ENCODE measurements around the gene HEXIM1.

Gene HEXIM1

DNA sequence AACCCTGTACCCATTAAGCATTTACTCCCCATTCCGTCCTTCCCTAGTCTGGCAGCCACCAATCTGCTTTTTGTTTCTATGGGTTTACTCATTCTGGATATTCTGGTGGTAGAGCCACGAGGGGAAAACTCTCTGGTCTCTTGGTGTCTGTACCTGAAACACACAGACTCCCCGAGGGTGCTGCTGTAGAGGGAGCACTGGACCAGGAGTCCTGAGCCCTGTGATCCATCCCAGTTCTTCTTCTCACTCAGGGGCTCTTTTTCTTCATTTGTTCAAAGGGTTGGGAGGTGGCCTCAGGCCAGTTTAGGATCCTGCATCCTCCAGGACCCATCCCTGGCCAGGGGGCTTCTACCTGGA, 27.5 kb downstream of the HEXIM1 start:
- DNase-seq, result no peak

DNA sequence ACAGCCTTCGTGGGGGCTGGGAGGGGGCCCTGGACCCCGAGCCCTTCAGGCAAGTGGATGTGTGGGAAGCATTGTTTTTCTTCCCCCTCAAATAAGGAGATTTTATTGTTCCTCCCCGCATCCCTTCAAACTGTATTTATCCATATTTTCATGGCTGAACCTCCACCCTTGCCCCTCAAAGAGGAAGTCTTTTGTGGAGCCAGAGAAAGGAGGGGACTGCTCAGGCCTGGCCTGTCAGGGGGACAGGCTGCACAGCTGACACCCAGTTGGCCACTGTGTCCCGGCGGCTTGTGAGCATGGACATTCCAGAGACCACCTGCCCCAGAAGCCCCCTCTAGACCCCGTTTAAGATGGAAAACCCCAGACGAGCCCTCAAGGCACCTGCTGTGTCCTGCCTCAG, 29.3 kb downstream of the HEXIM1 start:
- no peak for DNase-seq

DNA sequence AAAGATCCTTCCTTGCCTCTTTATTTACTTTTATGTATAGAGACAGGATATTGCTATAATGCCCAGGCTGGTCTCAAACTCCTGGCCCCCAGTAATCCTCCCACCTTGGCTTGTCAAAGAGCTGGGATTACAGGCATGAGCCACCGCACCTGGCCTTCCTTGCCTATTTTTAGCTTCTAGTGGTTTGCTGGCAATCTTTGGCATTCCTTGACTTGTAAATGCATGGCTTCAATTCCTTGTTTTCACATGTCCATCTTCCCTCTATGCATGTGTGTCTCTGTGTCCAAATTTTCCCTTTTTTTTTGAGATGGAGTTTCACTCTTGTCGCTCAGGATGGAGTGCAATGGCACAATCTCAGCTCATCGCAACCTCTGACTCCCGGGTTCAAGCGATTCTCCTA, 35.9 kb downstream of the HEXIM1 start:
- DNase-seq, result no peak

DNA sequence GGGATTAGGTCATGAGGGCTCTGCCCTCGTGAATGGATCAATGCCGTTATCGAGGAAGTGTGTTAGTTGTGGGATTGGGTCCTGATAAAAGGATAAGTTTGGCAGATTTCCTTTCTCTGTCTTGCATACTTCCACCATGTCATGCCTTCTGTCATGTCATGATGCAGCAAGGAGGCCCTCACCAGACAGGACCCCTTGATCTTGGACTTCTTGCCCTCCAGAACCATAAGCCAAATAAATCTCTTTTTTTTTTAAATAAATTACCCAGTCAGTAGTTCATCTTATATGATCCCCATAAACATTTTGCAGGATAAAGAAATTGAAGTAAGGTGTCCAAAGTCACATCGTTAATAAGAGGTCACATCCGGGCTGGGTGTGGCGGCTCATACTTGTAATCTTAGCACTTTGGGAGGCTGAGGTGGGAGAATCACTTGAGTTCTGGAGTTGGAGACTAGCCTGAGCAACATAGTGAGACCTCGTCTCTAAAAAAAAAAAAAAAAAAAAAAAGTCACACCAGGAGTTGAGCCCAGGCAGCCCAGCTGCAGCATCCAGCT, 38.6 kb downstream of the HEXIM1 start:
- DNase-seq, result no peak

DNA sequence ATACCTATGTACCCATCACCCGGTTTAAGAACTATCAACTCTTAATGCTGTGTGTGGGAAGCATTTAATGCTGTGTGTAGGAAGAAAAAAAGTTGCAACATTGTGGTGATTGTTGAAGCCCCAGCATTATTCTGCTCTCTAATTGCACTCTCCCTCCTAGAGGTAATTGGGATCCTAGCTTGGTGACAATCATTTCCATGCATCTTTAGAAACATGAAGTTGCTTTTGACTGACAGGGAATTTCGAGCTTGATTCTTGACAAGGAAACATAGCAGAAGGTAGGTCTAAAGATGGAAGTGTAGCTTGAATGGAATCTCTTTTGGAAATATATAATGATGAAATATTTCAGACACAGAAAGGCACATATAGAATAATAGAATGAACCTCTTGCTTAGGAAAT, 40.7 kb downstream of the HEXIM1 start:
- DNase-seq, result no peak

DNA sequence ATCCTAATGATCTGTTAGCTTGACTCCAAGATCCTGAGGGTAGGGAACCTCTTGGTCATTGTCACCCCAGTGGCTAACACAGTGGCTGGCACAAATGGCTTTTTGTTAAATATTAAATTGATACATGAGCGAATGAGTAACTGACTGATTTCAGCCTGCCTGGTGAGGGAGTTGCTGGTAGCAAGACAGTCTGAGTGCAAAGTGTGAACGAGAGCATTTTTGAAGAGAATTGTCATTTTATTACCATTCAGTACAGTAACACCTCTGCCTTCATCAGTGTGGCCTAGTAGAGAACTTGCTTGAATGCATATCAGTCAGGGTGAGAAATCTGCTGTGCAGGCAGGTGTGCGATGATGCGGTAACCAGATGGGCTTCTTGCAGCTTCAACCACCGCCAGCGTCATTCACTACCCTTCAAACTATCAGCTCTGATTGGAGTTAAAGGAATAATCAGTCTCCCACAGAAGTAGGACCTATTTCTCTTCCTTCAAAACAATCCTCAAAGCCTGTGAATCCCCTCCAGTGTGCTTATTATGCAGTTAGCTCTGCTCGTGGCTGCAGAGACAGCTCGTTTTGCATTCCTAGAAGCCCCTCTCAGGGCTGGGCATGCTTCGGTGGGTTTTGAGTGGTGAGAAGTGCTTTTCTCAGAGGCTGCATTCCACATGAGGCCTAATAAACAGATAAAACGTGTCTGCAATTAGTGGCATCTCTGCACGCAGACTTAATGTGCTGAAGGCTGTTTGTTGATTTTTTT, 42.4 kb downstream of the HEXIM1 start:
- DNase-seq, result no peak

DNA sequence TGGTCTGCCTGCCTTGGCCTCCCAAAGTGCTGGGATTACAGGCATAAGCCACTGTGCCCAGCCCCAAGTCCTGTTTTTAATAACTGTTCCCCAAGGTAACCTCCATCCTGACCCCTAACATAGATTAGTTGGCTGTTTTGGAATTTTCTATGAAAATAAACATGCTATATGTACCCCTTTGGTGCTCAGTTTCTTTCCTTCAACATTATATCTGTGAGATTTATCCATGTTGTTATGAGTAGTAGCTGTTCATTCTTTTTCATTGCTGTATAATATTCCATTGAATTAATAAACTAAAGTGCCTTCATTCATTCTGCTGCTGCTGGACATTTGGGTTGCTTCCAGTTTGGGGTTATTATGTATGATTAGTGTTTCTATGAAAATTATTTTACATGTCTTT, 47.1 kb downstream of the HEXIM1 start:
- no peak for DNase-seq

DNA sequence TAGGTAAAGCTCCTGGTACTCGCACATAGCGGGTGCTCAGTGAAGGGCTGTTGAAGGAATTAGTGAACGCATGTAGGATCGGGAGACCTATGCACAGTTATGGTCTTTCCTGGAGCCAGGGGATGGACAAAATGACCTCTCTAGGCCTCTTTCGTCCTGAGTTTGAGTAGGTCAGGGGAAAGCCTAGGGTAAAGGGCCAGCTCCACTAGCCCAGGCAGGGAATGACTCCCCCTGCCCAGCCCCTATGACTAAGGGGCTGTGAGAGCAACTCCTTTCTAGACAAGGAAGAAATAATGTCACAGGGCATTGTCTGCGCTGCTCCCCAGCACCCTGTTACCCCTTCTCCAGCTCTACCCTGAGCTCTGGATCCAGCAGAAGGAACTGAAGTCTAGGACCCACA, 48.8 kb downstream of the HEXIM1 start:
- DNase-seq, result no peak

DNA sequence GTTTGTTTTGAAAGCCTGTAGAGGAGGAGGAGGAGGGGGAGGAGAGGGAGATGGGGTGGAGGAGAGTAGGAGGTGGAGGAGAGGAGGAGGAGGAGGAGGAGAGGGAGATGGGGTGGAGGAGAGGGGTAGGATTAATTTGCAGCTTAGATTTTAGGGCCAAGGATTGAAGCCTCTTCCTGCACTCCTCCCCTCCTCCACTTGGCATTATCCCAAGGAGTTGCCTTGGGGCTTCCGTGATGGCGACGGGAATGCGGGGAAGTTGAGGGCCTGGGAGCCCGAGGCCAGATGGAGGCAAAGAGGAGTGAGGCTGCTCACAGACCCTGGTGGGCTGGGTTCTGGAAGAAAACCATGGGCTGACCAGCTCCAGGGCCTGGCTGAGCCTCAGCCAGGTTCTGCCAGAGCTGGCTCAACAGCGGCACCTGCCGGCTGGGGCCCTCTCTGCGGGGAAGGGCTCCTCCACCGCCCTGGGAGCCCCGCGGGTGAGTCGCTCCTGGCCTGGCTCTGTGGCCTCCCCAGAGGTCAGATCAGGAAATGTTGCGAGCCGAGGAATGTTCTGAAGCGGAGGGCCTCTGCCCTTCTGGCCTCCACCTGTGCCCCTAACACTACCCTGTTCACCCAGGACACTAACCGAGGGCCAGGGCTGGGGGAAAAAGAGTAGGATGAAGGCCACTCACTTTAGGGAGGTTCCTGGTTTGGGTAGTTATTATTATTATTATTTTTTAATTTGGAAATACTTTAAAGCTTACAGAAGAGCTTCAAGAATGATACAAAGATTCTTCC, 49.5 kb downstream of the HEXIM1 start:
- peak; percentile 34 for DNase-seq

DNA sequence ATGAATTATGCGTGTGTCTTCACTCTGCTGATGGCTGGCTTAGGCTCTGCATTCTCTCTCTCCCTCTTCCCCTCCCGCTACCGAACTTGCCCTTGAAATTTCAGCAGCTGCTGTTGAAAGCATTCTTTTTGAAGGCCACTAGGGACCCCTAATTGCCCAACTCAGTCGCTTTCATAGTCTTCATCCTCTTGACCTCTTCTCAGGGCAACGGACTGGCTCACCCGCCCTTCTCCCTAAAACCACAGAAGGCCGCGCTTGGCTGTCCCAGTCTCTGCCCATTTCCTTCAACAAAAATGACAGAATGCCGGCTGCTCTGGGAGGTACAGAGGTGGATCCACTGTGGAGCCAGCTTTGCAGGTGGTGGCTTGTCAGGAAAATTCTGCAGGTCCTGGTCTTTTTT, 52.4 kb downstream of the HEXIM1 start:
- DNase-seq, result peak; percentile 22

DNA sequence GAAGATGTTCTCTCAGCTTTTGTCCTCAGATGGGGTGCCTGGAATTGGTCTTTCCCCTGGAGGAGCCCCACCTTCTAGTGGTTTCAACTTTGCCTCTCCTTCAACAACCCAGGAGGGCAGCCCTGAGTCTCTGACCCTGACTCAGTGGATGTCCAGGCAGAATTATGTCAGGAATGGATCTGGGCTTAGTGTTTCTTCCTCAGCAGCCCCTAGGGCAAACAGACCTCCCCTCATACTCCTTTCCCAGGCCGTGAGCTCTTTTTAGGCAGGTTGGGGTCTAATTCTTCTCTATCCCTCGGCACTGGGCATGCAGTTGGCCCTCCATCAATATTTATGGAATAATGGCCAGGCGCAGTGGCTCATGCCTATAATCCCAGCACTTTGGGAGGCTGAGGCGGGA, 53.2 kb downstream of the HEXIM1 start:
- DNase-seq, result no peak
